ENCODE measurements around the gene GRIK4.

DNA sequence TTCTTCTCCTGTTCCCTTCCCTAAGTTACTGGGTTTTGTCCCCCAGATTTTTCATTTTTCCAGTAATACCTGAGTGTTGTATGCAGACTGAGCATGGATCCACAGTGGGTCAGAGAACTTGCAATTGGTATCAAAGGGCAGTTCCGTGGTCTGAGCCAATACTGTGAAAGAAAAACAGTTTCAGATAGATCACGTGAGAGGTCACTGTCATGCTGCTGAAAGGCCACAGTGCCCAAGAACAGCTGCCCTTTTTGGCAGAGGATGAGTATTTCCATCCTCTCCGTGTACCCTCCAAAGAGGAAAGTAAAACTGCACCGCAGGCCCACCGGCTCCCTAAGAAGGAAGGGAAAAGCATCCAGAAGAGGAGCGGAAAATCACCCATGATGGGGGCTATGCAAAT, 439.3 kb downstream of the GRIK4 start:
- TF ChIP-seq POLR2AphosphoS5 (IDR thresholded peaks at IDR 0.05): no peak
- TF ChIP-seq, protein P1, sequence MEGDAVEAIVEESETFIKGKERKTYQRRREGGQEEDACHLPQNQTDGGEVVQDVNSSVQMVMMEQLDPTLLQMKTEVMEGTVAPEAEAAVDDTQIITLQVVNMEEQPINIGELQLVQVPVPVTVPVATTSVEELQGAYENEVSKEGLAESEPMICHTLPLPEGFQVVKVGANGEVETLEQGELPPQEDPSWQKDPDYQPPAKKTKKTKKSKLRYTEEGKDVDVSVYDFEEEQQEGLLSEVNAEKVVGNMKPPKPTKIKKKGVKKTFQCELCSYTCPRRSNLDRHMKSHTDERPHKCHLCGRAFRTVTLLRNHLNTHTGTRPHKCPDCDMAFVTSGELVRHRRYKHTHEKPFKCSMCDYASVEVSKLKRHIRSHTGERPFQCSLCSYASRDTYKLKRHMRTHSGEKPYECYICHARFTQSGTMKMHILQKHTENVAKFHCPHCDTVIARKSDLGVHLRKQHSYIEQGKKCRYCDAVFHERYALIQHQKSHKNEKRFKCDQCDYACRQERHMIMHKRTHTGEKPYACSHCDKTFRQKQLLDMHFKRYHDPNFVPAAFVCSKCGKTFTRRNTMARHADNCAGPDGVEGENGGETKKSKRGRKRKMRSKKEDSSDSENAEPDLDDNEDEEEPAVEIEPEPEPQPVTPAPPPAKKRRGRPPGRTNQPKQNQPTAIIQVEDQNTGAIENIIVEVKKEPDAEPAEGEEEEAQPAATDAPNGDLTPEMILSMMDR (IDR thresholded peaks at IDR 0.05): no peak
